AG04449 (cell line): ENCODE results near the gene RAB40C.
A peak's percentile ranks its signal among the peaks of the same experiment; 100 is the strongest.

ENCODE experiments used
- CTCF ChIA-PET: fragments of 350-600 bp; formaldehyde crosslinking; extraction: SDS; loops from one replicate; lab custom pipeline; 2021; ENCODE audit warnings: antibody characterized with exemption; lab: Yijun Ruan, JAX
- POLR2A ChIA-PET: fragments of 400-600, 350-600 bp; formaldehyde crosslinking; extraction: SDS; loops from one replicate; lab custom pipeline; 2020; ENCODE audit warnings: antibody characterized with exemption, inconsistent platforms; lab: Yijun Ruan, JAX
- DNase-seq: peaks from one replicate; pipeline ENCODE4 v3.0.0-alpha.2; 2010; ENCODE audit warnings: low read depth, low spot score
- H3K4me3 ChIP-seq: 2 replicates; pipeline ENCODE4 v1.5.1; 2011; ENCODE audit warnings: low read depth, mild to moderate bottlenecking, control low read depth, low read length
- CTCF ChIP-seq: IDR thresholded peaks from one replicate; pipeline ENCODE4 v1.5.1; 2011; ENCODE audit warnings: mild to moderate bottlenecking, moderate library complexity, low read length, control low read depth, inconsistent platforms; ENCODE audit not compliant: insufficient read depth; ENCODE audit errors: missing control alignments

The RAB40C gene

GRCh38 chr16:561957-562938 lies 27.6 kb upstream of the RAB40C start:
- CTCF ChIA-PET, result no interaction called here
- POLR2A ChIA-PET, result no interaction called here

GRCh38 chr16:563072-563644 lies 26.7 kb upstream of the RAB40C start:
- TF ChIP-seq CTCF, result no peak
- no peak for DNase-seq
- CTCF ChIA-PET, result no interaction called here
- POLR2A ChIA-PET, result no interaction called here
- H3K4me3 ChIP-seq, result no peak overlapping the region

More at GRCh38 chr16:561957-562938, 27.6 kb upstream of the RAB40C start:
- no peak for DNase-seq
- no peak overlapping the region for H3K4me3 ChIP-seq
- no peak for TF ChIP-seq CTCF

- no peak for TF ChIP-seq CTCF
- H3K4me3 ChIP-seq, result no peak overlapping the region
- CTCF ChIA-PET, result no interaction called here
- POLR2A ChIA-PET, result no interaction called here
- DNase-seq, result no peak
Measured at GRCh38 chr16:564690-565418, 25.0 kb upstream of the RAB40C start.

GRCh38 chr16:565419-566330 lies 24.2 kb upstream of the RAB40C start:
- TF ChIP-seq CTCF, result no peak
- ChIA-PET POLR2A (no interaction called here), CTCF (no interaction called here)
- DNase-seq, result no peak
- H3K4me3 ChIP-seq, result no peak overlapping the region

GRCh38 chr16:566475-567372 lies 23.1 kb upstream of the RAB40C start, which contains the start of gene NHLRC4:
NHLRC4 (plus strand) TSS chr16:567005; CDS start chr16:568048, 1,043 bp downstream.
- no peak for TF ChIP-seq CTCF
- DNase-seq, result no peak
- 0 out of 2 replicates have a peak within 1 kb of the TSS, but pooled peaks have one; percentile 15 for H3K4me3 ChIP-seq
- ChIA-PET CTCF (interaction anchor here (1.4 kb wide), 1 partner anchor 10 kb away, joined by 5 read pairs; no protein-coding TSS in a partner anchor), POLR2A (interaction anchor here (0.9 kb wide), 1 partner anchor 11 kb away, joined by 3 read pairs; no protein-coding TSS in a partner anchor)
